GM21515 (cell line): ENCODE measurements around the gene DDX5.
"Not testable (repeated sequence)": the region's sequence is repeated elsewhere in the genome, so short reads cannot be mapped to it uniquely, and the experiment has no call there.

Experiments used
- ATAC-seq: cut with Tn5 transposase; IDR thresholded peaks from one replicate; pipeline ENCODE4 v1.9.1; 2021; ENCODE audit not compliant: unreplicated experiment

Gene DDX5

DNA sequence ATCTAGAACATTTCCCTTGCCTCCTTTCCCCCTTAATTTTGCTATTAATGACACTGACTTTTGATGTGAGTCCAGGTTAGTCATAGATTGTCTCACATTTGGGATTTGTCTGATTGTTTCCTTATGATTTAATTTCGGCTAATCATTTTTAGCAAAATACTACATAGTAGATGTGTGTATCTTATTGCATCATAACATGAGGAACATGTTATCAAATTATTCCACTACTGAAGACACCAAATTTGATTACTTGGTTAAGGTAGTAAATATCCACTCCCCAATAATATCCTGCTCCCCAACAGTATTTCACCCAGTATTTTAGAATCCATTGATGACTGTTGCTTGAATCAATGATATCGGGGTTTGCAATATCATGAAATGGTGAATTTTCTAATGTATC, 12.0 kb downstream of the DDX5 start:
- no peak for ATAC-seq

DNA sequence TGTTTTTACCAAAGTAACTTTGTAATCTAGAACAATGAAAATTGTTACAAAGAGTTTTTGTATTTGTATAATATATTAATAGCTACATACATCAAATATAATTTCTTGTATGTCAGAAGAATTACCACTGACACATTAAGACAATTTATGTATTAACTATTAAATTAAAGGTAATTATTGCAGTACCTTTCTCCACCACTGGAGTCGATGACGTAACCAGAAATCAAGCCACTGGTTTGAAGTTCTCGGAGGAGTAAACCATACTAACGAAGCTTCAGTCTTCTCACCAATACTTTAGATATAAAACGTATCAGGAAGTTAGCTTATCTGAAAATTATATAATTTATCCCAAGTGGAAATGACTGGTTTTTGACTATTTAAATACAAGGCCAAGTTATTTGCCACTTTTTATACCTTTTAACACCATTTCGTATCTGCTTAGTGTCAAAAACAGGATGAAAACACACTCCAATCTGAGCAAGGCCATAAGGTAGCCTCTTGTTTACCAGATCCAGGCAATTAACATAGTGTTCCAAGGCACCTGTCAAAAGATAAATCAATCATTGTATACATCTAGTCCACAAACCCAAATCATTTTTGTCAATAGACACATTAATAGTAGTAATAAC, 13.5 kb downstream of the DDX5 start:
- ATAC-seq, result no peak

DNA sequence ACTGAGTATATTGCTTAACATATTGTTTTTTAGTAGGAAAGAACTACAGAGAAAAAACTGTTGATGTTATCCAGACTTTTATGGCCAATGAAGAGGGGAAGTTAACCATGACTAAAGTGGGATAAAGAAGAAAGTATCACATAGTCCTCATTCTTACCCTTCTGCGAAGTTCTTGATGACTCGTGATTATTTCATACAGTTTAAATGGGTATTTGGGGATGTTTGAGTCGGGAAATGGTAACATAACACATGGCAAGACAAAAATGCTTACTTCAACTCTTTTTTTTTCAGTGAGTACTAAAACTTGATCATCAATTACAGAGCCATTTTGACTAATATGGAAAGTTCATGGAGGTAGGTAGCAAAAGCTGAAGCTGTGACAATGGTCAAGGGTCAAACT, 14.1 kb downstream of the DDX5 start:
- ATAC-seq, result no peak

DNA sequence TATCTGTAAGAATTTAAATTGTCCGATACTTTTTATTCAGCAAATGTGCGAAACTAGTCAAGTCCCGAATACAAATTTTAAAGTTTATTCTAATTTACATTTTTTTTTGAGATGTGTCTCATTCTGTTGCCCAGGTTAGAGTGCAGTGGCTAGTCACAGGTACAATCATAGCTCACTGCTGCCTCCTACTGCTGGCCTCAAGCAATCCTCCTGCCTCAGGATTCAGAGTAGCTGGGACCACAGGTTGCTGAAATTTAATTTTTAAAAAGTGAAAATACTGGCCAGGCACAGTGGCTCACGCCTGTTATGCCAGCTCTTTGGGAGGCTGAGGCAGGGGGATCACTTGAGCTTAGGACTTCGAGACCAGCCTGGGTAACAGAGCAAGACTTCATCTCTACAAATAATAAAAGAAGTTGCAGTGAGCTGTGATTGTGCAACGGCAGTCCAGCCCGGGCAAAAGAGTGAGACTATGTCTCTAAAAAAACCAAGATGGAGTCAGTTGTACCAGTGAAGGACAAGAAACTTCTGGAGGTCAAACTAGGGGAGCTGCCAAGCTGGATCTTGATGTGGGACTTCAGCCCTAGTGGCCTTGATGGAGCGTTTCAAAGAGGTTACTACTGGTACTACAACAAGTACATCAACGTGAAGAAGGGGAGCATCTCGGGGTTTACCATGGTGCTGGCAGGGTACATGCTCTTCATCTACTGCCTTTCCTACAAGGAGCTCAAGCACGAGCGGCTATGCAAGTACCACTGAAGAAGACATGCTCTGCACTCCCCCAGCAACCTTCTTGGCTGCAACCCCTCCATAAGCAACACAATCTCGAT, 14.8 kb downstream of the DDX5 start:
- ATAC-seq, result no peak

- ATAC-seq, result no peak
Measured at GRCh38 chr17:64488301-64488700, 17.8 kb downstream of the DDX5 start.

DNA sequence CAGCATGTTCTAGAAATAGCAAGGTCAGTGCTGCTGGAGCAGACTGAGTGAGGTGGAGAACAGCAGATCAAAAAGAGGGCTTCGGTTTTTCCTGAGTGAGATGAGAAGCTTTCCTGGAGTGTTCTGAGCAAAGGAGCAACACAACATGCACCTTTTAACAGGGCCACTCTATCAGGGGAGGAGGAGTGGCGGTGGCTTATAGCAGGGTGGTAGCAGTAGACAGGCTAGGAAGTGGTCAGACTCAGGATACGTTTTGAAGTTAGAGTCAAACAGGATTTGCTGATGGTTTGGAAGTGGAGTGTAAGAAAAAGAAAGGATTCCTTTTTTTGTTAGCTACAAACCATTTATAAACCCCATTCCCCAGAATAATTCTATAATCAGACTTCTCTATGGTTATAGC, 21.7 kb downstream of the DDX5 start:
- no peak for ATAC-seq

DNA sequence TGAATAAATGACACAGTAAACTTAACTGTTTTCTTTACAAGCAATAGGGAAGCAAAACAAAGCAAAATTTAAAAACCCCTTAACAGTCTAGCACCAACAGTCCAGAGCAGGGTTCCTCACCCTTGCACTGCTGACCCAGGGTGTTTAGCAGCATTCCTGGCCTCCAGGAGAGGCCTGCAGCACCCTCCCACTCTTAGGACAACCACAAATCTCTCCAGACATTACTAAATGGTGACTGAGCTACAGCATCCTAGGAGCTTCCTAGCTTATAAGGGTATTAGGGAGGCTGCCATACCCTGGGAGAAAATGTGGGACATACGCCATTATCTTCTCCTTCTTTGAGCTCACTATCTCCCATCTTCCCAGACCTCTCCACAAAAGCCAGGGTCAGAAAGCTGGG, 25.1 kb downstream of the DDX5 start:
- ATAC-seq, result no peak

DNA sequence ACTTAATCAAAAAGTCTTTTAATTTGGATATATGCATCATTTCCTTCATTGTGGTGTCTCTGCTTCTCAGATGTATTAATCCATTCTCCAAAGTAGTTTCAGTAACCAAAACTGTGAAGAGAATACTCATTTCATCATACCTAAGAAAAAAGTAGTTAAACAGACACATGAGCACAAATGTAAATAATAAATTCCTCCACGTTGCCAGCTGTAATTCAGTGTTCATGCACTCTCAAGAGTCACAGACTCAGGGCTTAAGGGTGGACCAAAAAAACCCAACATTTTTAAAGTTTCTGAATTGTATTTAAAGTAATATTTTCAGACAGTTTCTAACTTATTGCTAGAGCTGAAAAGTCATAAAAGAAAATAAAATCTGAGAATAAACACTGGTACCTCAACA, 28.2 kb downstream of the DDX5 start:
- ATAC-seq, result no peak

- no peak for ATAC-seq
Measured at GRCh38 chr17:64472564-64472963, 33.5 kb downstream of the DDX5 start.

DNA sequence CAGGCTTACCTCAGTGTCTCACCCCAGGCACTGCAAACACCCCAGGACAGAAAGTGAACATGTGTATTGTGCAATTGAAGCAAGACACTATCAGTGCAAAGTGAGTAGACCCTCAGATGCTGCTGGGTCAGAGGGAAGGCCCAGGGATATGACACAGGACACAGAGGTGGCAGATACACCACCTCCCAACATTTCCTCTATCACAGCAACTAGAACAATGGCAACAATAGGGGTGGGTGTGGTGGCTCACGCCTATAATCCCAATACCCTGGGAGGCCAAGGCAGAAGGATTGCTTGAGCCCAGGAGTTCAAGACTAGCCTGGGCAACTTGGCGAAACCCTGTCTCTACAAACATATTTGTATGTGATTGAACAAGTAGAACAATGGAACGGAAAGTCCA, 34.6 kb downstream of the DDX5 start:
- ATAC-seq, result no peak

GRCh38 chr17:64470625-64471024, 35.5 kb downstream of the DDX5 start:
- ATAC-seq, result no peak

DNA sequence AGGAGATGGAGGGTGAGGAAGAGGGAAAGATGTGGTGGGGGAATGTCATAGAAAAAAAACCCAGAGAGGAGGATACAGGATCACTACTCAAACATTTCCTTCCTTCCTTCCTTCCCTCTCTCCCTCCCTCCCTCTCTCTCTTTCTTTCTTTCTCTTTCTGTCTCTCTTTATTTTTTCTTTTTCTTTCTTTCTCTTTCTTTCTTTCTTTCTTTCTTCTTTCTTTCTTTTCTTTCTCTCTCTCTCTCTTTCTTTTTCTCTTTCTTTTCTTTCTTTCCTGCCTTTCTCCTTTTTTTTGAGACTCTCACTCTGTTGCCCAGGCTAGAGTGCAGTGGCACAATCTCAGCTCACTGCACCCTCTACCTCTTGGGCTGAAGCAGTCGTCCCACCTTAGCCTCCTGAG, 39.3 kb downstream of the DDX5 start:
- ATAC-seq, result not testable (repeated sequence)

GRCh38 chr17:64466019-64466735, 39.9 kb downstream of the DDX5 start:
- no peak for ATAC-seq

DNA sequence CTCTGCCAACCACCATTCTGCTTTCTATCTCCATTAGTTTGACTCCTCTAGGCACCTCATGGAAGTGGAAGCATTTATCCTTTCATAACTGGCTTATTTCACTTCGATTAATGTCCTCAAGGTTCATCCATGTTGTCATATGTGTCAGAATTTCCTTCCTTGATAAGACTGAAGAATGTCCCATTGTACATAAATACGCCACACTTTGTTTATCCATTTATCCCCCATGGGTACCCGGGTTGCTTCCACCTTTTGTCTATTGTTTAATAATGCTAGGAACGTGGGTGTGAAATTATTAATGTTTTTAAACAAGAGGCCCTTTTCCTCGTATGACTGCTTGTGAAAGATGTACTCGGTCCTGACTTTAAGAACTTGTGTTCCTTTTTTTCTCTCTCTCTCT, 44.3 kb downstream of the DDX5 start:
- ATAC-seq, result no peak

DNA sequence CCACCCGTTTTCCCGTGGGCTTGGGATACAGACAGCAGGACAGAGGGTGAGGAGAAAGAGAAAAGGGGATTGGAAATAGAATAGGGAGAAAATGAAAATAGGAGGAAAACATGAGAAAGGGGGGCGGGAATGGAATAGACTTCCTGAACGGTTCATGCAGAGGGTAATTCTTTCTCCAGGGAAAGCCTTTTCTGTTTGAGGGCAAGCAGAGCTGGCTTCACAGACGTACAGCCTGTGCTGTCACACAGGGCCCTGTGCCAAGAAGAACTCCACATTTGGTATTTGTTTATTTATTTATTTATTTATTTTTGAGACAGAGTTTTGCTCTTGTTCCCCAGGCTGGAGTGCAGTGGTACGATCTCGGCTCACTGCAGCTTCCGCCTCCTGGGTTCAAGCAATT, 45.1 kb downstream of the DDX5 start:
- no peak for ATAC-seq

- ATAC-seq, result not testable (repeated sequence)
Measured at GRCh38 chr17:64459818-64460217, 46.3 kb downstream of the DDX5 start.

DNA sequence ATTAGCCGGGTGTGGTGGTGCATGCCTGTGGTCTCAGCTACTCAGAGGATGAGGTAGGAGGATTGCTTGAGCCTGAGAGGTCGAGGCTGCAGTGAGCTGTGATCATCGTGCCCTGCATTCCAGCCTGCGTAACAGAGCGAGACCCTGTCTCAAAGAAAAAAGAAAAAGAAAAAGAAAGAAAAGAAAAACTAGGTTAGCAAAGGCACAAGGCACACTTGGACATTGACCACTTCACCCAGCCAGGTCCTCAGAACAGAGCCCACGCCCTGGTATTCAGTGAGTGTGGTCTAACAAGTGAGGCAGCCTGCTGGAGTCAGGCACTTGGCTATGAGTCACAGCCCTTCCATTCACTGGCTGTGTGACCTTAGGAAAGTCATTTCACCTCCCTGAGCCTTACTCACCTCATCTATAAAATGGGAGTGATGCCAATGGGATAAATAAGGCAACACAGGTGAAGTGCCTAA, 46.8 kb downstream of the DDX5 start:
- no peak for ATAC-seq

DNA sequence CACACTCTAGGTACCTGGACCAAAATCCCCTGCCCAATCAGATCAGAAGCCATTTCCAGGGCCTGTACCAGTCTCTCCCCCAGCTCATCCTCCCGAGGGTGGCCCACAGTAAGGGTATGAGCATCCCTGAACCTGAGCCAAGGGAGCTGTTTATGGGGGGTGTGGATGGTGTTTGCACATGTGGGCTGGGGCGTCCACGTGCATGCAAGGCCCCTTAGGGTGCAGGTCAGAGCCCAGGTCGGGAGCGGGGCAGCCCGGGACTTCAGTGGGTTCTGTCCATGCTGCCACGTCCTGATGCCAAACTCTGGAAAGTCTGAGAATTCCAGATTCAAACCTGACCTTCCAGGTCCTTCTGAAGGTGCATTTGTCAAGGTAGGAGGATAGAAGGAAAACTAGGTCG, 47.3 kb downstream of the DDX5 start:
- ATAC-seq, result no peak

DNA sequence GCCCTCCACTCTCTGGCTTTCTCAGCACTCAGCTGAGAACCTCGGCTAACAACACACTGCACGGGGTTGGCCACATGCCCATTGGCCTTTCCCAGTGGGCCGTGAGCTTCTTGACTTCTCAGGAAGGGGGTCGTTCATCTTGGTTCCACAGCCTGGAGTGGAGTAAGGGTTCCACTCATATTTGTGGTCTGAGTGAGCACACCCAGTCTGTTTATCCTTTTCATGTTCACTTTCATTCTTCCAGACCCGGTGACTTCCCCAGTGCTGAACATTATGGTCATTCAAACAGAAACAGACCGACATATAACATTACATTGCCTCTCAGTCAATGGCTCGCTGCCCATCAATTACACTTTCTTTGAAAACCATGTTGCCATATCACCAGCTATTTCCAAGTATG, 48.9 kb downstream of the DDX5 start:
- no peak for ATAC-seq

GRCh38 chr17:64455993-64456885, 49.9 kb downstream of the DDX5 start:
- no peak for ATAC-seq

DNA sequence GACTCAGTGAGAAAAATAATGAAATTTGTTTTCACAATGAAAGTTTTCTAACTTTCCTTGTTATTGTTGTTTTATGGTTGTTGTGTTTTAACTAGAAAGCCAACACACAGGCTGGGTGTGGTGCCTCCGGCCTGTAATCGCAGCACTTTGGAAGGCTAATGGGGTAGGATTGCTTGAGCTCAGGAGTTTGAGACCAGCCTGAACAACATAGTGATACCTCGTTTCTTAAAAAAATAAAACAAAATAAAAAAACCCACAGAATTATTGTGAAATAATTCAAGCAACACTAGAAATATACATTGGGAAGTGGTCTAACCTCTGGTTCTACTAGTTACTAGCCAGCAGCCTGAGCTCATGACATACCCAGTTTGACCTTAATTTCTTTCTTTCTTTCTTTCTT, 56.5 kb downstream of the DDX5 start:
- no peak for ATAC-seq
